ENCODE results near the gene TBXAS1.

The TBXAS1 gene

DNA sequence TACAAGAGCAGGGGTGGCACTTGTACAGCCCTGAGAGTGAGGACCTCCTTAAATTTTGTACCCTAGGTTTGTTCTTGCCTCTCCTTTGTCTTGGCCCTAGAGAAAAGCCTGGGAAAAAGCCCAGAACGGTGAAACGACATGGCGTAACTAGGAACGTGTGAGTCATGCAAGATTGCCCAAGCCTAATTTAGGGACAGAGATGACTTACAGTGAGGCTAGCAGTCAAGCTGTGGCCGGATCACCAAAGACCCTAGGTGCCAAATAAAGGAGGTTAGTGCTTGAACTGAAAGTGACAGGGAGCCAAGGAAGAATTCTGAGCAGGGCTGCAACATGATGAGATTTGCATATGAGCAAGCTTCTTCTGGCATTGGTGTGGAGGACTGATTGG lies 25.1 kb downstream of the TBXAS1 start:
- Histone ChIP-seq H3K9me3 (ENCODE audit: control insufficient read depth, insufficient read depth, low read length) (no peaks in the 10 kb centered on the region), H3K27ac (ENCODE audit: low read length) (no peak overlapping the region), H3K4me3 (ENCODE audit: low read length) (no peak overlapping the region), H3K4me1 (ENCODE audit: control insufficient read depth, insufficient read depth, low read length) (no peaks in the 10 kb centered on the region), H3K27me3 (ENCODE audit: control insufficient read depth, insufficient read depth, low read length) (no peaks in the 10 kb centered on the region), H3K36me3 (ENCODE audit: control insufficient read depth, insufficient read depth, low read length) (no peaks in the 10 kb centered on the region)
- WGBS (ENCODE audit: insufficient coverage, insufficient read length): no CpG with 5 or more reads among the region's 5 CpGs
- no peak for DNase-seq (ENCODE audit: low read depth, low spot score)

GRCh38 chr7:139854803-139855497 lies 25.9 kb downstream of the TBXAS1 start:
- no peaks in the 10 kb centered on the region for H3K36me3 ChIP-seq (ENCODE audit: control insufficient read depth, insufficient read depth, low read length)
- H3K27me3 ChIP-seq (ENCODE audit: control insufficient read depth, insufficient read depth, low read length): no peaks in the 10 kb centered on the region
- no peak overlapping the region for H3K27ac ChIP-seq (ENCODE audit: low read length)
- no CpG with 5 or more reads among the region's 4 CpGs for WGBS (ENCODE audit: insufficient coverage, insufficient read length)
- no peaks in the 10 kb centered on the region for H3K9me3 ChIP-seq (ENCODE audit: control insufficient read depth, insufficient read depth, low read length)
- H3K4me3 ChIP-seq (ENCODE audit: low read length): no peak overlapping the region
- no peak for DNase-seq (ENCODE audit: low read depth, low spot score)
- no peaks in the 10 kb centered on the region for H3K4me1 ChIP-seq (ENCODE audit: control insufficient read depth, insufficient read depth, low read length)

- no peaks in the 10 kb centered on the region for H3K27me3 ChIP-seq (ENCODE audit: control insufficient read depth, insufficient read depth, low read length)
- WGBS (ENCODE audit: insufficient coverage, insufficient read length): no CpG with 5 or more reads among the region's 9 CpGs
- no peaks in the 10 kb centered on the region for H3K36me3 ChIP-seq (ENCODE audit: control insufficient read depth, insufficient read depth, low read length)
- no peaks in the 10 kb centered on the region for H3K9me3 ChIP-seq (ENCODE audit: control insufficient read depth, insufficient read depth, low read length)
- H3K27ac ChIP-seq (ENCODE audit: low read length): no peak overlapping the region
- H3K4me1 ChIP-seq (ENCODE audit: control insufficient read depth, insufficient read depth, low read length): no peaks in the 10 kb centered on the region
- no peak overlapping the region for H3K4me3 ChIP-seq (ENCODE audit: low read length)
- no peak for DNase-seq (ENCODE audit: low read depth, low spot score)
Observed at GRCh38 chr7:139855498-139856270, 26.6 kb downstream of the TBXAS1 start.

GRCh38 chr7:139857791-139858190 lies 28.7 kb downstream of the TBXAS1 start:
- WGBS (ENCODE audit: insufficient coverage, insufficient read length): no CpG with 5 or more reads among the region's 3 CpGs
- no peaks in the 10 kb centered on the region for H3K4me1 ChIP-seq (ENCODE audit: control insufficient read depth, insufficient read depth, low read length)

DNA sequence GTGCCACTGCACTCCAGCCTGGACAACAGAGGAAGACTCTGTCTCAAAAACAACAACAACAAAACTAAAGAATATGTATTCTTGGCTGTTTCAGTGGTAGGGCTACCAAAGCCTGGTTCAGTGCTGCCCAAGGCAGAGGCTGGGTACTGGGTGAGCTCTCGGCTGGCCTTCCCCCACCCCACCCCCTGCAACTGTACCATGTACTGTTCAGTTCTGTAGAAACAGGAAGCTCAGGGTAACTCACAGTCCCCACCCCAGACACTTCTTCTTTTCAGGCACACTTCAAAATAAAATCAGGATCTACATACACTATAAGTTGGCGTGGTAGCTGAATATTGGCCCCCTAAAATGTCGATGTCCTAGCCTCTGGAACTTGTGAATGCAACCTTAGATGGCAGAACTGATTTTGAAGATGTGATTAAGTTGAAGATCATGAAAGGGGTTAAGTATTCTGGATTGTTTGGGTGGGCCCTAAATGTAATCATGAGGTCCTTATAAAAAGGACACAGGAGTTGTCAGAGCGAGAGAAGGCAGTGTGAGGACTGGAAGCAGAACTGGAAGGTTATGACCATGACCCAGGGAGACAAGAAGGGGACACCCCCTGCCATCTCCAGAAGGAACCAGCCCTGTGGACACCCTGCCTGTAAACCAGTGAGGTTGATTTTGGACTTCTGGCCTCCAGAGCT lies 31.2 kb downstream of the TBXAS1 start:
- Histone ChIP-seq H3K27ac (ENCODE audit: low read length) (no peak overlapping the region), H3K36me3 (ENCODE audit: control insufficient read depth, insufficient read depth, low read length) (no peaks in the 10 kb centered on the region), H3K9me3 (ENCODE audit: control insufficient read depth, insufficient read depth, low read length) (no peaks in the 10 kb centered on the region), H3K27me3 (ENCODE audit: control insufficient read depth, insufficient read depth, low read length) (no peaks in the 10 kb centered on the region), H3K4me3 (ENCODE audit: low read length) (no peak overlapping the region), H3K4me1 (ENCODE audit: control insufficient read depth, insufficient read depth, low read length) (no peaks in the 10 kb centered on the region)
- DNase-seq (ENCODE audit: low read depth, low spot score): no peak
- no CpG with 5 or more reads among the region's 4 CpGs for WGBS (ENCODE audit: insufficient coverage, insufficient read length)

More at GRCh38 chr7:139857791-139858190, 28.7 kb downstream of the TBXAS1 start:
- no peaks in the 10 kb centered on the region for H3K27me3 ChIP-seq (ENCODE audit: control insufficient read depth, insufficient read depth, low read length)
- no peak overlapping the region for H3K4me3 ChIP-seq (ENCODE audit: low read length)
- H3K36me3 ChIP-seq (ENCODE audit: control insufficient read depth, insufficient read depth, low read length): no peaks in the 10 kb centered on the region
- no peak overlapping the region for H3K27ac ChIP-seq (ENCODE audit: low read length)
- H3K9me3 ChIP-seq (ENCODE audit: control insufficient read depth, insufficient read depth, low read length): no peaks in the 10 kb centered on the region
- DNase-seq (ENCODE audit: low read depth, low spot score): no peak

DNA sequence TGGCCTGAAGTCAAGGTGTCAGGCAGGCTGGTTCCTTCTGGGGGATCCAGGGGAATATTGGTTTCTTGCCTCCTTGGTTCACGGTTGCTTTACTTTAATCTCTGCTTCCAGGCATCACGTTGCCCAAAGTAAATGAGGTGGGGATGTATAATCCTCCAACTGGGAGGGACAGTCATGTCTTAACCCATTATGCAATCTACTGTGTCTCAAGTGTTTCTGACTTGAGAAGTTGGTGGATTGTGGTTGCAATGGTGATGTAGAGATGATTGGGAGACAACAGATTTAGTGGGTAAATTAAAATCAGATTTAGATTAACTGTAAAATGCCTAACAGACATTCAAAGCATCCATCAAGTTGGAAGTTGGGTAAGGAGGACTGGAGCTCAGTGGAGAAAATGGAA lies 32.7 kb downstream of the TBXAS1 start:
- Histone ChIP-seq H3K27ac (ENCODE audit: low read length) (no peak overlapping the region), H3K4me1 (ENCODE audit: control insufficient read depth, insufficient read depth, low read length) (no peaks in the 10 kb centered on the region), H3K9me3 (ENCODE audit: control insufficient read depth, insufficient read depth, low read length) (no peaks in the 10 kb centered on the region), H3K4me3 (ENCODE audit: low read length) (no peak overlapping the region), H3K27me3 (ENCODE audit: control insufficient read depth, insufficient read depth, low read length) (no peaks in the 10 kb centered on the region), H3K36me3 (ENCODE audit: control insufficient read depth, insufficient read depth, low read length) (no peaks in the 10 kb centered on the region)
- no peak for DNase-seq (ENCODE audit: low read depth, low spot score)
- WGBS (ENCODE audit: insufficient coverage, insufficient read length): no CpG with 5 or more reads among the region's 2 CpGs

DNA sequence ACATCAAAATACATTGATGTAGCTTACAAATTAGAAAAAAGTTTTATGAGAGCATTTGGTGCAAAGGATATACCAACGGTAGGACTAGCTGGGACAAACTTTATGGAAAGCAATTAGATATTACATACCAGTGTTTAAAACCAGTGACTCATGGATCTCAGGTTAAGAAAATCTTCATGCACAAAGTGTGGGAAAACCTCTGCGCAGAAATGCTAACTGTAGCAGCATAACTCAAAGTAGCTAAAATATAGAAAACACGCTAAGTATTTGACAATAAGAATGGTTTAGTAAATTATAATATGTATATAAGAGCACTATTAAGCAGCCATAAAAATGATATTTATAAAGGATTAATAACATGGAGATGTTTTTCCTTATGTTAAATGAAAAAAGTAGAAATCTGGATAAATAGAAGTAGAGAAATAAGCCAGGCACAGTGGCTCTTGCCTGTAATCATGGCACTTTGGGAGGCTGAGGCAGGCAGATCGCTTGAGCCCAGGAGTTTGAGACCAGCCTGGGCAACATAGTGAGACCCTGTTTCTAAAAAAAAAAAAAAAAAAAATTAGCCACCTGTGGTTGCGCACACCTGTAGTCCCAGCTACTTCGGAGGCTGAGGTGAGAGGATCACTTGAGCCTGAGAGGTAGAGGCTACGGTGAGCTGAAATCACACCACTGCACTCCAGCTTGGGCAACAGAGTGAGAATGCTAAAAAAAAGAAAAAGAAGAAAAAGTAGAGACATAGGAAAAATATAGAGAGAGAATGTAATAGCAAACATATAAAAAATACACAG lies 37.2 kb downstream of the TBXAS1 start:
- no peak for DNase-seq (ENCODE audit: low read depth, low spot score)
- H3K4me1 ChIP-seq (ENCODE audit: control insufficient read depth, insufficient read depth, low read length): no peaks in the 10 kb centered on the region
- H3K27me3 ChIP-seq (ENCODE audit: control insufficient read depth, insufficient read depth, low read length): no peaks in the 10 kb centered on the region
- no peak overlapping the region for H3K27ac ChIP-seq (ENCODE audit: low read length)
- no peak overlapping the region for H3K4me3 ChIP-seq (ENCODE audit: low read length)
- H3K36me3 ChIP-seq (ENCODE audit: control insufficient read depth, insufficient read depth, low read length): no peaks in the 10 kb centered on the region
- no CpG with 5 or more reads among the region's 7 CpGs for WGBS (ENCODE audit: insufficient coverage, insufficient read length)
- H3K9me3 ChIP-seq (ENCODE audit: control insufficient read depth, insufficient read depth, low read length): no peaks in the 10 kb centered on the region

DNA sequence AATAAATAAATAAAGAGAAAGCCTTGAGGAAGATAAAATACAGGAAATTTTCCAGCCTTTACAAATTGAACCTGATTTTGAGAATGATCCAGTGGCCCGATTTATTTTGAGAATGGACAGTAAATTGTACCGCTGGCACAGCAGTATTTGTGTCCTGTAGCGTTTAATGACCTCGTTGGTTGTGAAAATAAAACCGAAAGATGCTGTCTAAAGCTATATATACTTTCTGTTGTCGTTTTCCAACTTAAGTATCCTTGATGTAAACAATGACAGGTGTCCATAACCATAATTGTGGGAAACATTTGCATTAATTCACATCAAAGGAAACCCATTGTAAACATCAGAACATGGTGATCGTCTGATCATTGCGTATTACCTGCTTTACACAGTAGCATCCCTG lies 38.8 kb downstream of the TBXAS1 start:
- Histone ChIP-seq H3K4me1 (ENCODE audit: control insufficient read depth, insufficient read depth, low read length) (no peaks in the 10 kb centered on the region), H3K27ac (ENCODE audit: low read length) (no peak overlapping the region), H3K4me3 (ENCODE audit: low read length) (no peak overlapping the region), H3K27me3 (ENCODE audit: control insufficient read depth, insufficient read depth, low read length) (no peaks in the 10 kb centered on the region), H3K36me3 (ENCODE audit: control insufficient read depth, insufficient read depth, low read length) (no peaks in the 10 kb centered on the region), H3K9me3 (ENCODE audit: control insufficient read depth, insufficient read depth, low read length) (no peaks in the 10 kb centered on the region)
- DNase-seq (ENCODE audit: low read depth, low spot score): no peak
- WGBS (ENCODE audit: insufficient coverage, insufficient read length): no CpG with 5 or more reads among the region's 8 CpGs

- no CpG with 5 or more reads among the region's 2 CpGs for WGBS (ENCODE audit: insufficient coverage, insufficient read length)
Observed at GRCh38 chr7:139869886-139870285, 40.8 kb downstream of the TBXAS1 start.

GRCh38 chr7:139870380-139870779 lies 41.3 kb downstream of the TBXAS1 start:
- no peaks in the 10 kb centered on the region for H3K4me1 ChIP-seq (ENCODE audit: control insufficient read depth, insufficient read depth, low read length)
- H3K27ac ChIP-seq (ENCODE audit: low read length): no peak overlapping the region
- H3K4me3 ChIP-seq (ENCODE audit: low read length): no peak overlapping the region
- no CpG with 5 or more reads among the region's 7 CpGs for WGBS (ENCODE audit: insufficient coverage, insufficient read length)
- no peaks in the 10 kb centered on the region for H3K36me3 ChIP-seq (ENCODE audit: control insufficient read depth, insufficient read depth, low read length)
- no peaks in the 10 kb centered on the region for H3K9me3 ChIP-seq (ENCODE audit: control insufficient read depth, insufficient read depth, low read length)
- H3K27me3 ChIP-seq (ENCODE audit: control insufficient read depth, insufficient read depth, low read length): no peaks in the 10 kb centered on the region
- no peak for DNase-seq (ENCODE audit: low read depth, low spot score)

More at GRCh38 chr7:139869886-139870285, 40.8 kb downstream of the TBXAS1 start:
- DNase-seq (ENCODE audit: low read depth, low spot score): no peak
- H3K4me3 ChIP-seq (ENCODE audit: low read length): no peak overlapping the region
- H3K27ac ChIP-seq (ENCODE audit: low read length): no peak overlapping the region
- no peaks in the 10 kb centered on the region for H3K27me3 ChIP-seq (ENCODE audit: control insufficient read depth, insufficient read depth, low read length)
- H3K9me3 ChIP-seq (ENCODE audit: control insufficient read depth, insufficient read depth, low read length): no peaks in the 10 kb centered on the region
- H3K4me1 ChIP-seq (ENCODE audit: control insufficient read depth, insufficient read depth, low read length): no peaks in the 10 kb centered on the region
- H3K36me3 ChIP-seq (ENCODE audit: control insufficient read depth, insufficient read depth, low read length): no peaks in the 10 kb centered on the region
